Measurements from ENCODE around the gene DNAJA3.
A peak's percentile ranks its signal among the peaks of the same experiment; 100 is the strongest.

Gene DNAJA3

DNA sequence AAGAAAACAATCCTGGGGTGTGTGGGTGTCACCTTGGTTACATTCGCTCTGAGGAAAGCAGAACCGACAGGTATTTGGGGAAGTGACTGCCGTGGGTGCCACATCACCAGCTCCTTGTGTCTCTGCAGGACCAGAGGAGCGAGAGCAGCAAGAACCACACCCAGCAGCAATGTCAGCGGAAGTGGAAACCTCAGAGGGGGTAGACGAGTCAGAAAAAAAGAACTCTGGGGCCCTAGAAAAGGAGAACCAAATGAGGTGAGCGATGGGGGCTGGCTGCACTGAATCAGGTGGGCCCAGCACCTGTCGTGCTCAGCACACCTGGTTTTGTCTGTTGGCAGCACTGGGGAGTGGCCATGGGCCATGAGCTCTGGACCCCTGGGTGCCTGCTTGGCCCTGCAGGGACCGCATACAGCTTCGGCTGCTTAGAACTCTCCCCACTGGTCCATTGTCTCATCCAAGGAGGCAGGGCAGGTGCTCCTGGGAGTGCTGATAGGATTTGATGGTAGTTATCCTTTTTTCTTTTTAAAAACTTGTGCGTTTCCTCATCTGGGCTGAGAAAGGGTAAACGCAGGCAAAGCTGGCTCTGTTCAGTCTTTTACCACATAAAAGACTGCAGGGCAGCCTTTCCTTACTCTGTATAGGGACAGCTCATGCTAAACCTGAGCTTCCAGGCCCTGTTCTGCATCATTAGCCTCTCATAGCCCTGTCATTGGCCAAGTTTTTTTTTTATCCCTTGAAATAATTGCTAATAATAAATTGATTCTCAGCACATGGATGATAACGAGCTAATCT lies 79.9 kb downstream of the DNAJA3 start:
- DNase-seq: peak in 31 of 56 donors; percentile 17 to 85 (median 53)
